HFF-Myc (cell line): ENCODE results near the gene CYS1.

Experiments
- DNase-seq: peaks from one replicate; pipeline ENCODE4 v3.0.0-alpha.2; 2011; ENCODE audit warnings: low read depth; ENCODE audit errors: extremely low read depth
- H3K4me3 ChIP-seq: replicated peaks from 2 replicates; pipeline ENCODE4 v1.5.1; 2011; ENCODE audit warnings: low read depth, mild to moderate bottlenecking, control low read depth, low read length
- CTCF ChIP-seq: IDR thresholded peaks from 2 replicates; pipeline ENCODE4 v1.5.1; 2012; ENCODE audit warnings: mild to moderate bottlenecking, low read depth, low read length, control low read depth; ENCODE audit errors: missing control alignments

Gene CYS1

GRCh38 chr2:10036095-10036884, 43.9 kb downstream of the CYS1 start:
- TF ChIP-seq CTCF = peak; percentile 50
- no peak for DNase-seq
- no peak overlapping the region for H3K4me3 ChIP-seq

- DNase-seq = no peak
- TF ChIP-seq CTCF = no peak
- H3K4me3 ChIP-seq = no peak overlapping the region
Measured at GRCh38 chr2:10035633-10036032, 44.6 kb downstream of the CYS1 start.

- no peak for DNase-seq
- H3K4me3 ChIP-seq = no peak overlapping the region
- no peak for TF ChIP-seq CTCF
Measured at GRCh38 chr2:10035053-10035422, 45.2 kb downstream of the CYS1 start.

- TF ChIP-seq CTCF = no peak
- no peak overlapping the region for H3K4me3 ChIP-seq
- DNase-seq = no peak
Measured at GRCh38 chr2:10034333-10035052, 45.7 kb downstream of the CYS1 start.

GRCh38 chr2:10033251-10034006, 46.8 kb downstream of the CYS1 start:
- no peak for TF ChIP-seq CTCF
- DNase-seq = no peak
- no peak overlapping the region for H3K4me3 ChIP-seq

- TF ChIP-seq CTCF = no peak
- DNase-seq = no peak
- H3K4me3 ChIP-seq = no peak overlapping the region
Measured at GRCh38 chr2:10032746-10033105, 47.5 kb downstream of the CYS1 start.
